ENCODE measurements around the gene USP28.

DNA sequence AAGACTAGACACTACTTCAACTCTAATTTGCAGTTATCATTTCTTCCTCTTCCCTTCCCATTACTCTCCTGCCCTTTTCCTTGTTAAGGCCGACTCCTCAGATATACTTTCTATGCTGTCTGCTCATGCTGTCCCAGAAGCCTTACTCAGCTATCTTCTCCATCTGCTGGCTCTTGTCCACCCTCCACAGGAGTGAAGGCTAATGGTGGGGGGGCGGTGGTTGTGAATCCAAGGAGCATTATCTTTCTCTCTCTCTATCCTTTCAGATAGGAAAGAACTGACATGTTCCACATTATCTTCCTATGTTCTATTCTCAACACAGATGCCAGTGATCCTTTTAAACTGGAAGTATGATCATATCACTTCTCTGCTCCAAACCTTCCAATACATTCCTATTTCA, 37.4 kb downstream of the USP28 start:
- TF ChIP-seq CTCF (IDR thresholded peaks at IDR 0.05) = no peak
- no peak for TF ChIP-seq JUN (IDR thresholded peaks at IDR 0.05)
- TF ChIP-seq POLR2AphosphoS2 (conservative IDR thresholded peaks at IDR 0.05; ENCODE audit: low read length) = no peak
- TF ChIP-seq ZFP36 (IDR thresholded peaks at IDR 0.05; ENCODE audit: borderline replicate concordance, partially characterized antibody) = no peak
- no peak for TF ChIP-seq RAD21 (conservative IDR thresholded peaks at IDR 0.05 in 1 of 2, IDR thresholded peaks at IDR 0.05 in 1 of 2)
- no peak for TF ChIP-seq POLR2A (IDR thresholded peaks at IDR 0.05; ENCODE audit: low read length)
- TF ChIP-seq SREBF2 (IDR thresholded peaks at IDR 0.05) = no peak

All from A549 (cell line).